HFFc6 (cell line): ENCODE measurements around the gene LTB4R. TPM values are rescaled to one million over a fixed set of nuclear protein-coding genes. Genes with fewer than 3 reads are reported as not detected.
"Not testable (repeated sequence)": the region's sequence is repeated elsewhere in the genome, so short reads cannot be mapped to it uniquely, and the experiment has no call there.

ENCODE experiments used
- DNase-seq: peaks from one replicate; pipeline ENCODE4 v3.0.0-alpha.2; 2018
- H3K27ac Mint-ChIP-seq: 2 replicates; pipeline ENCODE4 v1.8.0; 2020; ENCODE audit warnings: mild to moderate bottlenecking, mixed read lengths
- H3K27me3 Mint-ChIP-seq: 2 replicates; pipeline ENCODE4 v1.8.0; 2021; ENCODE audit warnings: mild to moderate bottlenecking, moderate library complexity, mixed read lengths; ENCODE audit not compliant: insufficient read depth
- H3K36me3 Mint-ChIP-seq: 2 replicates; pipeline ENCODE4 v1.8.0; 2021; ENCODE audit warnings: low read depth, mixed read lengths
- H3K4me1 Mint-ChIP-seq: 2 replicates; pipeline ENCODE4 v1.8.0; 2020; ENCODE audit warnings: low read depth, mixed read lengths
- H3K4me3 Mint-ChIP-seq: 2 replicates; pipeline ENCODE4 v1.8.0; 2020; ENCODE audit warnings: mild to moderate bottlenecking, moderate library complexity, mixed read lengths
- H3K9me3 Mint-ChIP-seq: 2 replicates; pipeline ENCODE4 v1.8.0; 2020; ENCODE audit warnings: mild to moderate bottlenecking, mixed read lengths
- CTCF ChIP-seq: fragments of 200-600 bp; sonication (generic); IDR thresholded peaks from 2 replicates; pipeline ENCODE4 v1.5.0; 2021; ENCODE audit warnings: antibody characterized with exemption, mild to moderate bottlenecking
- total RNA-seq, 6 experiments: library from RNA; stranded (reverse); fragmentation: NEBNext Ultra II Directional; extraction: Animal tissue kit (Norgen Biotek cat#: 25700); gene quantifications; 2 replicates in 1 of 6; 3 replicates in 5 of 6; pipeline ENCODE4 v1.2.3, GENCODE V29; 2021

The LTB4R gene
- total RNA-seq, 6 experiments from 2014 or later, result 1.5 to 2.9 (median 1.9) TPM

GRCh38 chr14:24323341-24323740, 12.0 kb downstream of the LTB4R start:
- no peaks in the 10 kb centered on the region for H3K36me3 Mint-ChIP-seq
- H3K27me3 Mint-ChIP-seq, result peaks cover 26% of the 10 kb centered on the region
- no peaks in the 10 kb centered on the region for H3K9me3 Mint-ChIP-seq
- no peak for DNase-seq
- no peak overlapping the region for H3K27ac Mint-ChIP-seq
- no peak for TF ChIP-seq CTCF
- H3K4me3 Mint-ChIP-seq, result no peak overlapping the region
- H3K4me1 Mint-ChIP-seq, result peaks cover 5% of the 10 kb centered on the region

DNA sequence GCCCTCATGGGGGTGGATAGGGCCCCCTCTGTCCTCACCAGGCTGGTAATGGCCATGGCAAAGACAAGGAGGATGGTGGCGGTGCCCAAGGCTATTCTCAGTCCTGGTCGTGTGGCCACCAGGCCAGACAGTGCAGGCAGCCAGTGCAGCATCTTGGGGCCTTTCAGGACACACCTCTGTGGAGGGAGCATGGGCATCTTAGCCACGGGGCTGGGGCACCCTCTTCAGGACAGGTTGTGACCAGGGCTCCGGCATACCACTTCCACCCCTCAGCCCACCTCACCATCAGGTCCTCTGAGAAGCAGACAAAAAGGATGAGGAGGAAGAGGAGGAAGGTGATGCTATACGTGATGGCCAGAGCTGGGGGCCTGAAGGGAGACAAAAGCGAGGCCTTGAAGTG, 12.7 kb downstream of the LTB4R start:
- Mint-ChIP-seq H3K4me1 (peaks cover 5% of the 10 kb centered on the region), H3K27me3 (peaks cover 26% of the 10 kb centered on the region), H3K9me3 (no peaks in the 10 kb centered on the region), H3K27ac (no peak overlapping the region), H3K4me3 (no peak overlapping the region), H3K36me3 (no peaks in the 10 kb centered on the region)
- no peak for DNase-seq
- TF ChIP-seq CTCF, result no peak; the same call in 1 of the 2 replicates

GRCh38 chr14:24325041-24325530, 13.8 kb downstream of the LTB4R start:
- Mint-ChIP-seq H3K27ac (no peak overlapping the region), H3K4me3 (no peak overlapping the region), H3K4me1 (peaks cover 5% of the 10 kb centered on the region), H3K9me3 (no peaks in the 10 kb centered on the region), H3K27me3 (peaks cover 15% of the 10 kb centered on the region), H3K36me3 (no peaks in the 10 kb centered on the region)
- TF ChIP-seq CTCF, result no peak
- no peak for DNase-seq

GRCh38 chr14:24325963-24326362, 14.7 kb downstream of the LTB4R start:
- H3K27me3 Mint-ChIP-seq, result peaks cover 12% of the 10 kb centered on the region
- DNase-seq, result no peak
- peaks cover 5% of the 10 kb centered on the region for H3K4me1 Mint-ChIP-seq
- no peak overlapping the region for H3K27ac Mint-ChIP-seq
- H3K36me3 Mint-ChIP-seq, result no peaks in the 10 kb centered on the region
- no peaks in the 10 kb centered on the region for H3K9me3 Mint-ChIP-seq
- no peak for TF ChIP-seq CTCF
- H3K4me3 Mint-ChIP-seq, result no peak overlapping the region

- H3K4me3 Mint-ChIP-seq, result no peak overlapping the region
- H3K4me1 Mint-ChIP-seq, result peaks cover 10% of the 10 kb centered on the region
- H3K9me3 Mint-ChIP-seq, result no peaks in the 10 kb centered on the region
- no peak for TF ChIP-seq CTCF
- DNase-seq, result no peak
- H3K36me3 Mint-ChIP-seq, result no peaks in the 10 kb centered on the region
- no peak overlapping the region for H3K27ac Mint-ChIP-seq
- peaks cover 12% of the 10 kb centered on the region for H3K27me3 Mint-ChIP-seq
Measured at GRCh38 chr14:24327303-24327702, 16.0 kb downstream of the LTB4R start.

GRCh38 chr14:24327914-24328313, 16.6 kb downstream of the LTB4R start:
- peaks cover 12% of the 10 kb centered on the region for H3K4me1 Mint-ChIP-seq
- TF ChIP-seq CTCF, result peak; percentile 77
- H3K36me3 Mint-ChIP-seq, H3K9me3 Mint-ChIP-seq, H3K4me3 Mint-ChIP-seq, H3K27ac Mint-ChIP-seq: not testable (repeated sequence)
- H3K27me3 Mint-ChIP-seq, result peaks cover 12% of the 10 kb centered on the region
- peak; percentile 52 for DNase-seq
